Activated CD8-positive, alpha-beta memory T cell treated with anti-CD3 and anti-CD28 coated beads, Interleukin-2, amount 50 U/mL, for 4 hours (primary cell): ENCODE measurements around the gene FAM236A.
"Not testable (repeated sequence)": the region's sequence is repeated elsewhere in the genome, so short reads cannot be mapped to it uniquely, and the experiment has no call there.

Experiments used
- DNase-seq: peaks from one replicate; pipeline ENCODE4 v3.0.0-alpha.2; 2020

The FAM236A gene

GRCh38 chrX:72937906-72938305 lies at the start of gene FAM236A:
Gene FAM236A, plus strand, starts transcription at chrX:72938206. Its CDS starts 57 bp downstream, at chrX:72938263.
- not testable (repeated sequence) for DNase-seq

GRCh38 chrX:72889740-72890139 lies 48.3 kb upstream of the FAM236A start:
- DNase-seq, result not testable (repeated sequence)

GRCh38 chrX:72912315-72912714 lies 25.7 kb upstream of the FAM236A start, which contains the start of gene FAM236C:
Gene FAM236C, plus strand, starts transcription at chrX:72912615. Its CDS starts 100 bp downstream, at chrX:72912715.
- not testable (repeated sequence) for DNase-seq

- not testable (repeated sequence) for DNase-seq
Observed at GRCh38 chrX:72916096-72916495, 21.9 kb upstream of the FAM236A start.

- not testable (repeated sequence) for DNase-seq
Observed at GRCh38 chrX:72932283-72932682, 5.7 kb upstream of the FAM236A start.

- DNase-seq, result not testable (repeated sequence)
Observed at GRCh38 chrX:72936455-72936854, 1.6 kb upstream of the FAM236A start.

- not testable (repeated sequence) for DNase-seq
Observed at GRCh38 chrX:72936882-72937455, 1.0 kb upstream of the FAM236A start.

- DNase-seq, result not testable (repeated sequence)
Observed at GRCh38 chrX:72942272-72942671, 4.3 kb downstream of the FAM236A start.

GRCh38 chrX:72943035-72943818 lies 5.2 kb downstream of the FAM236A start:
- DNase-seq, result not testable (repeated sequence)

GRCh38 chrX:72943819-72944169 lies 5.8 kb downstream of the FAM236A start, which contains the start of gene DMRTC1:
Gene DMRTC1, minus strand, starts transcription at chrX:72943837. Its CDS starts 68,143 bp downstream, at chrX:72875694.
- not testable (repeated sequence) for DNase-seq

- not testable (repeated sequence) for DNase-seq
Observed at GRCh38 chrX:72959971-72960370, 22.0 kb downstream of the FAM236A start.

- DNase-seq, result not testable (repeated sequence)
Observed at GRCh38 chrX:72971859-72972258, 33.9 kb downstream of the FAM236A start.

GRCh38 chrX:72974885-72975284 lies 36.9 kb downstream of the FAM236A start:
- not testable (repeated sequence) for DNase-seq

- DNase-seq, result not testable (repeated sequence)
Observed at GRCh38 chrX:72980894-72981469, 43.0 kb downstream of the FAM236A start.
